Endothelial cell of umbilical vein (primary cell): Measurements from ENCODE around the gene AJAP1. TPM values are rescaled to one million over a fixed set of nuclear protein-coding genes. Genes with fewer than 3 reads are reported as not detected.

Experiments used
- BruUV-seq: library from RNA; stranded (reverse); fragments of 400-500 nt; replicated peaks from 2 replicates; lab custom pipeline; 2021; lab: Mats Ljungman, UMichigan
- CTCF ChIA-PET: fragments of 300-600, 350-600 bp; sonication (Branson Sonifier 250); formaldehyde crosslinking; loops from one replicate; lab custom pipeline; 2021; ENCODE audit warnings: antibody characterized with exemption, inconsistent platforms; lab: Charles Lee
- POLR2A ChIA-PET: fragments of 300-600, 350-600 bp; sonication (Branson Sonifier 250); formaldehyde crosslinking; loops from one replicate; lab custom pipeline; 2021; ENCODE audit warnings: antibody characterized with exemption, inconsistent platforms; lab: Charles Lee
- DNase-seq: peaks from one replicate; pipeline ENCODE4 v3.0.0-alpha.2; 2011; ENCODE audit warnings: low read depth, low spot score
- FAIRE-seq: peaks from 2 replicates; lab custom pipeline; 2011; peaks lifted over from hg19 to GRCh38; lab: Jason Lieb, UNC
- H2AFZ ChIP-seq: 2 replicates; pipeline ENCODE4 v1.6.0; 2012; ENCODE audit warnings: low read depth, low read length, control low read depth, inconsistent platforms
- H3K27ac ChIP-seq: 2 replicates; pipeline ENCODE4 v1.5.1; 2011; ENCODE audit warnings: low read depth, mild to moderate bottlenecking, control low read depth, low read length, moderate library complexity; ENCODE audit not compliant: insufficient read depth
- H3K27me3 ChIP-seq, 2 experiments: 2 replicates each; pipeline versions ENCODE4 v1.6.0 to v1.6.1; 2011; ENCODE audit warnings: low read length in 2 of 2, mixed read lengths in 1 of 2; ENCODE audit not compliant: control insufficient read depth in 2 of 2, insufficient read depth in 2 of 2
- H3K36me3 ChIP-seq, 2 experiments: 2 replicates in 1 of 2; 3 replicates in 1 of 2; pipeline ENCODE4 v1.5.1; 2011; ENCODE audit warnings: low read length in 2 of 2, mild to moderate bottlenecking in 1 of 2, moderate library complexity in 1 of 2; ENCODE audit not compliant: control insufficient read depth in 2 of 2, insufficient read depth in 2 of 2; ENCODE audit errors: extremely low read depth in 1 of 2
- H3K4me1 ChIP-seq: 3 replicates; pipeline ENCODE4 v1.5.1; 2011; ENCODE audit warnings: mild to moderate bottlenecking, low read length; ENCODE audit not compliant: control insufficient read depth, insufficient read depth; ENCODE audit errors: extremely low read depth
- H3K4me2 ChIP-seq: 2 replicates; pipeline ENCODE4 v1.6.1; 2011; ENCODE audit warnings: low read length, control low read depth, mixed read lengths; ENCODE audit not compliant: insufficient read depth
- H3K4me3 ChIP-seq, 3 experiments: fragments of 200-600 bp in 1 of 3; sonication (generic), shearing (Covaris generic) in 1 of 3; replicated peaks in 1 of 3; 2 replicates each; pipeline ENCODE4 v1.5.1; 2011 to 2016; ENCODE audit warnings: control low read depth in 3 of 3, low read length in 3 of 3, mild to moderate bottlenecking in 2 of 3, inconsistent platforms in 1 of 3, low read depth in 1 of 3, moderate library complexity in 1 of 3; ENCODE audit not compliant: insufficient read depth in 1 of 3
- H3K79me2 ChIP-seq: 2 replicates; pipeline ENCODE4 v1.6.0; 2012; ENCODE audit warnings: low read length, inconsistent platforms; ENCODE audit not compliant: control insufficient read depth, insufficient read depth
- H3K9ac ChIP-seq: replicated peaks from 2 replicates; pipeline ENCODE3; 2011; ENCODE audit warnings: low read length, control low read depth; ENCODE audit not compliant: insufficient read depth; ENCODE audit errors: extremely low read depth
- H3K9me1 ChIP-seq: replicated peaks from 3 replicates; pipeline ENCODE4 v1.6.0; 2011; ENCODE audit warnings: mild to moderate bottlenecking, low read length; ENCODE audit not compliant: control insufficient read depth, insufficient read depth; ENCODE audit errors: extremely low read depth
- H3K9me3 ChIP-seq: replicated peaks from 2 replicates; pipeline ENCODE4 v1.5.1; 2012; ENCODE audit warnings: low read length, inconsistent platforms; ENCODE audit not compliant: control insufficient read depth, insufficient read depth
- H4K20me1 ChIP-seq: replicated peaks from 2 replicates; pipeline ENCODE3; 2011; ENCODE audit warnings: mild to moderate bottlenecking, low read length; ENCODE audit not compliant: control insufficient read depth, insufficient read depth; ENCODE audit errors: extremely low read depth
- CTCF ChIP-seq, 2 donors: IDR thresholded peaks; 1 replicate in 1 of 2; 2 replicates in 1 of 2; pipeline ENCODE4 v1.5.1; 2011; ENCODE audit warnings: low read length in 2 of 2, mild to moderate bottlenecking in 2 of 2, moderate library complexity in 2 of 2, control low read depth in 1 of 2, inconsistent platforms in 1 of 2, low read depth in 1 of 2; ENCODE audit not compliant: insufficient read depth in 1 of 2; ENCODE audit errors: extremely low read depth in 1 of 2
- MAX ChIP-seq: IDR thresholded peaks from 2 replicates; pipeline ENCODE4 v1.6.1; 2011; ENCODE audit not compliant: insufficient read depth, insufficient read length
- POLR2A ChIP-seq: IDR thresholded peaks from 2 replicates; pipeline ENCODE4 v1.6.1; 2012; ENCODE audit warnings: low read depth, mild to moderate bottlenecking, control low read depth, low read length
- POLR2AphosphoS5 ChIP-seq: IDR thresholded peaks from 2 replicates; pipeline ENCODE4 v1.6.1; 2012; ENCODE audit warnings: low read depth, mild to moderate bottlenecking, control low read depth, low read length, moderate library complexity; ENCODE audit not compliant: insufficient read depth
- dilution Hi-C: fragments of 300-500 bp; cut with MboI; formaldehyde crosslinking; loops from one replicate; pipeline ENCODE4 v1.15.0; 2019; ENCODE audit warnings: low sequenced_read_pairs; ENCODE audit not compliant: extremely low pct_ligation_motif_present
- intact Hi-C: fragments of 100-400 bp; cut with micrococcal nuclease; formaldehyde crosslinking; loops from one replicate; pipeline ENCODE4 v1.10.0; 2022
- polyA plus RNA-seq, 4 experiments: library from polyadenylated mRNA; depleted of rRNA in 3 of 4; stranded (reverse) in 3 of 4; unstranded in 1 of 4; fragments of >200 nt; gene quantifications; 2 replicates each; pipeline versions ENCODE4 v1.2.1 to v1.2.3, GENCODE V29; 2011 to 2012; ENCODE audit warnings: missing spikeins in 1 of 4
- total RNA-seq: library from RNA; stranded (reverse); gene quantifications from 2 replicates; pipeline ENCODE4 v1.2.3, GENCODE V29; 2021

AJAP1 gene
- total and polyA plus RNA-seq, 2 donors (not counting 3 experiments of a cell fraction or from before 2014, with no cell fraction given), result not detected

- H3K9me1 ChIP-seq, result no peaks in the 10 kb centered on the region
- intact Hi-C loops (no loop called here), dilution Hi-C loops (no loop called here)
- no peaks in the 10 kb centered on the region for H3K36me3 ChIP-seq
- H3K4me3 ChIP-seq, result no peak overlapping the region
- TF ChIP-seq POLR2AphosphoS5 (no peak), CTCF (IDR thresholded peaks at IDR 0.05; ENCODE audit: extremely low read depth in 1 of 2, insufficient read depth in 1 of 2, low read depth in 1 of 2, low read length in 2 of 2) (no peak), MAX (no peak), POLR2A (no peak)
- H3K27ac ChIP-seq, result no peak overlapping the region
- H3K4me2 ChIP-seq, result no peak overlapping the region
- H3K9me3 ChIP-seq, result no peaks in the 10 kb centered on the region
- ChIA-PET POLR2A (no interaction called here), CTCF (interaction anchor here (1.4 to 2.0 kb wide), 2 partner anchors 1089 to 1259 kb away, joined by 3 to 4 read pairs; no protein-coding TSS in a partner anchor)
- no peak overlapping the region for H3K9ac ChIP-seq
- no peak for DNase-seq
- no TSS peak for BruUV-seq
- no peak for FAIRE-seq
- H3K79me2 ChIP-seq, result no peaks in the 10 kb centered on the region
- H2AFZ ChIP-seq, result no peak overlapping the region
- H4K20me1 ChIP-seq, result no peaks in the 10 kb centered on the region
- peaks cover 23 to 24% of the 10 kb centered on the region in 2 experiments for H3K27me3 ChIP-seq
- no peaks in the 10 kb centered on the region for H3K4me1 ChIP-seq
Measured at GRCh38 chr1:4656533-4657140, 2.2 kb downstream of the AJAP1 start.
